OCI-LY7 (cell line): Measurements from ENCODE around the gene CXCL12. TPM values are rescaled to one million over a fixed set of nuclear protein-coding genes. Genes with fewer than 3 reads are reported as not detected.

Source experiments
- BruUV-seq: library from RNA; stranded (reverse); fragments of 400-500 nt; replicated peaks from 2 replicates; lab custom pipeline; 2021; lab: Mats Ljungman, UMichigan
- CTCF ChIA-PET: fragments of 300-600 bp; sonication (Branson Sonifier 250); formaldehyde crosslinking; loops from one replicate; lab custom pipeline; 2022; ENCODE audit warnings: antibody characterized with exemption; ENCODE audit not compliant: unreplicated experiment; lab: Charles Lee
- POLR2A ChIA-PET: fragments of 300-600 bp; sonication (Branson Sonifier 250); formaldehyde crosslinking; loops from one replicate; lab custom pipeline; 2022; ENCODE audit warnings: antibody characterized with exemption; lab: Charles Lee
- DNase-seq: peaks from one replicate; pipeline ENCODE4 v3.0.0-alpha.2; 2015; ENCODE audit warnings: low spot score
- H2AFZ ChIP-seq: fragments of 200-600 bp; sonication (generic), shearing (Covaris generic); 2 replicates; pipeline ENCODE4 v1.6.1; 2014; ENCODE audit warnings: mild to moderate bottlenecking, antibody characterized with exemption, low read length, moderate library complexity
- H3K27ac ChIP-seq: fragments of 200-600 bp; sonication (generic); 2 replicates; pipeline ENCODE4 v1.5.1; 2014; ENCODE audit warnings: mixed run types, low read depth, mild to moderate bottlenecking, moderate library complexity, low read length, inconsistent platforms; ENCODE audit not compliant: poor library complexity, severe bottlenecking
- H3K36me3 ChIP-seq: fragments of 200-600 bp; sonication (generic); 2 replicates; pipeline ENCODE4 v1.6.1; 2014; ENCODE audit warnings: mild to moderate bottlenecking, antibody characterized with exemption, low read length, moderate library complexity, mixed read lengths; ENCODE audit not compliant: insufficient read depth
- H3K4me1 ChIP-seq: fragments of 200-600 bp; sonication (generic); 2 replicates; pipeline ENCODE4 v1.5.1; 2014; ENCODE audit warnings: mild to moderate bottlenecking, low read length; ENCODE audit not compliant: insufficient read depth, poor library complexity, severe bottlenecking
- H3K4me2 ChIP-seq: fragments of 200-600 bp; sonication (generic); 2 replicates; pipeline ENCODE4 v1.6.1; 2014; ENCODE audit warnings: mild to moderate bottlenecking, low read length
- H3K4me3 ChIP-seq: fragments of 200-600 bp; sonication (generic); 2 replicates; pipeline ENCODE4 v1.5.1; 2014; ENCODE audit warnings: mild to moderate bottlenecking, low read depth, low read length; ENCODE audit not compliant: poor library complexity, severe bottlenecking
- H3K79me2 ChIP-seq: fragments of 200-600 bp; sonication (generic); 2 replicates; pipeline ENCODE4 v1.6.1; 2016; ENCODE audit warnings: low read depth, mild to moderate bottlenecking, low read length, moderate library complexity, mixed read lengths; ENCODE audit not compliant: insufficient read depth
- H3K9me2 ChIP-seq: fragments of 200-600 bp; sonication (generic); 2 replicates; pipeline ENCODE4 v1.6.1; 2016; ENCODE audit warnings: mild to moderate bottlenecking, low read length, mixed read lengths; ENCODE audit not compliant: insufficient read depth
- H3K9me3 ChIP-seq: fragments of 200-600 bp; sonication (generic); 2 replicates; pipeline ENCODE4 v1.6.1; 2014; ENCODE audit warnings: mild to moderate bottlenecking, mixed run types, low read length, mixed read lengths
- H4K20me1 ChIP-seq: fragments of 200-600 bp; sonication (generic); 2 replicates; pipeline ENCODE4 v1.6.1; 2014; ENCODE audit warnings: mild to moderate bottlenecking, antibody characterized with exemption, low read length, moderate library complexity, mixed read lengths; ENCODE audit not compliant: insufficient read depth
- EZH2phosphoT487 ChIP-seq: fragments of 200-600 bp; sonication (generic); IDR thresholded peaks from 2 replicates; pipeline ENCODE4 v1.6.1; 2018; ENCODE audit warnings: low read depth, borderline replicate concordance, mild to moderate bottlenecking, mixed run types, antibody characterized with exemption, low read length, moderate library complexity, mixed read lengths
- intact Hi-C: fragments of 100-400 bp; cut with micrococcal nuclease; formaldehyde crosslinking; loops from one replicate; pipeline ENCODE4 v1.10.0; 2022; ENCODE audit not compliant: unreplicated experiment
- total RNA-seq, 2 experiments: library from RNA; depleted of rRNA in 1 of 2; stranded (reverse); fragments of >200 nt in 1 of 2; shearing (Covaris generic) in 1 of 2; gene quantifications; 2 replicates each; pipeline ENCODE4 v1.2.3, GENCODE V29; 2014 to 2022
- TF ChIP-seq, protein P1 (sequence below): fragments of 200-600 bp; sonication (generic); conservative IDR thresholded peaks from 2 replicates; pipeline ENCODE4 v1.5.1; 2014; ENCODE audit warnings: mild to moderate bottlenecking, antibody characterized with exemption, low read length, moderate library complexity, mixed read lengths

Gene CXCL12
- total RNA-seq, 2 experiments from 2014 or later: not detected

DNA sequence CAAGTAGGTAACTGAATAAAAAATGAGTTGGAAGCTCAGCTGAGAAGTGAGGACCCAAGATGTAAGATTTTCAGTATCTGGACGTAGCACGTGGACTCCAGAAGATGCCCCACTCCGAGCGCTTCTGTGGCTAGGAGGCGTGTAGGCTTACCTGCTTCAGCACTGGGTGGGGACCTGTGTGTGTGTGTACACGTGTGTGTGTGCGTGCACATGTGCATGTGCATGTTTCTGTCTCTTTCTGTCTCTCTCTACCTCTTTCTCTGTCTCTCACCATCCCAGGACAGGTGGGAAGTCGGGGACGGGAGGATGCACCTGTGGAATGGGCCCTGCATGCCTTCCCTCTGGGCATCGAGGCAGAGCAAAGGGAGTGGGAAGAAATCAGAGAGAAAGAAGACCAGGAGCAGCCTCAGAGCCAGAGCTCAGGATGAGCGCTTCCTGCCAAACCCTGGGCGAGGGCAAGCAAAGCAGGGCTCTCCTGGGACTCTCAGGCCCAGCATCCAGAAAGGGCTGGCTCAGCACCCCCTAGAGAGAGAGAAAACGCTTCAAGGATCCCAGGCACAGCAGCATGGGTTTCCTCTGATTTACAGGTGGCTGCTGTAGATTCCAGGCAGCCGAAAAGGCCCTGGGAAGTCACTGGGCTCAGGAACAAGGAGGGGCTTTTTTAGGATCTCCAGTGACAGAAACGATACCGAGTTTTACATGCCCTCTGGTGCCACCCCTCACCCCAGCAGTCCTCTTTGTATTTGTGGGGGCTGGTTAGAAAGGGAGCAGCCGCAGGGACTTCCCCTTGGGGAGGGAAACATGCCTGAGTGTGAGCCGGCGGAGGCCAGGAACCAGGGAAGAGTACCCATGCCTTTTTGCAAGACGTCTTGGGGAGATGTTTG, 28.5 kb downstream of the CXCL12 start:
- Histone ChIP-seq H3K79me2 (no peaks in the 10 kb centered on the region), H3K4me2 (no peak overlapping the region), H3K36me3 (no peaks in the 10 kb centered on the region), H3K9me2 (no peaks in the 10 kb centered on the region), H3K27ac (no peak overlapping the region), H3K4me1 (no peaks in the 10 kb centered on the region), H4K20me1 (no peaks in the 10 kb centered on the region), H2AFZ (no peak overlapping the region), H3K4me3 (no peak overlapping the region), H3K9me3 (no peaks in the 10 kb centered on the region)
- no peak for DNase-seq
- POLR2A ChIA-PET: no interaction called here
- intact Hi-C loops: no loop called here
- no TSS peak for BruUV-seq
- no peak for TF ChIP-seq EZH2phosphoT487
- TF ChIP-seq, protein P1, sequence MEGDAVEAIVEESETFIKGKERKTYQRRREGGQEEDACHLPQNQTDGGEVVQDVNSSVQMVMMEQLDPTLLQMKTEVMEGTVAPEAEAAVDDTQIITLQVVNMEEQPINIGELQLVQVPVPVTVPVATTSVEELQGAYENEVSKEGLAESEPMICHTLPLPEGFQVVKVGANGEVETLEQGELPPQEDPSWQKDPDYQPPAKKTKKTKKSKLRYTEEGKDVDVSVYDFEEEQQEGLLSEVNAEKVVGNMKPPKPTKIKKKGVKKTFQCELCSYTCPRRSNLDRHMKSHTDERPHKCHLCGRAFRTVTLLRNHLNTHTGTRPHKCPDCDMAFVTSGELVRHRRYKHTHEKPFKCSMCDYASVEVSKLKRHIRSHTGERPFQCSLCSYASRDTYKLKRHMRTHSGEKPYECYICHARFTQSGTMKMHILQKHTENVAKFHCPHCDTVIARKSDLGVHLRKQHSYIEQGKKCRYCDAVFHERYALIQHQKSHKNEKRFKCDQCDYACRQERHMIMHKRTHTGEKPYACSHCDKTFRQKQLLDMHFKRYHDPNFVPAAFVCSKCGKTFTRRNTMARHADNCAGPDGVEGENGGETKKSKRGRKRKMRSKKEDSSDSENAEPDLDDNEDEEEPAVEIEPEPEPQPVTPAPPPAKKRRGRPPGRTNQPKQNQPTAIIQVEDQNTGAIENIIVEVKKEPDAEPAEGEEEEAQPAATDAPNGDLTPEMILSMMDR: no peak
- CTCF ChIA-PET: interaction anchor here (0.6 kb wide), 1 partner anchor 9 kb away, joined by 3 read pairs; no protein-coding TSS in a partner anchor

DNA sequence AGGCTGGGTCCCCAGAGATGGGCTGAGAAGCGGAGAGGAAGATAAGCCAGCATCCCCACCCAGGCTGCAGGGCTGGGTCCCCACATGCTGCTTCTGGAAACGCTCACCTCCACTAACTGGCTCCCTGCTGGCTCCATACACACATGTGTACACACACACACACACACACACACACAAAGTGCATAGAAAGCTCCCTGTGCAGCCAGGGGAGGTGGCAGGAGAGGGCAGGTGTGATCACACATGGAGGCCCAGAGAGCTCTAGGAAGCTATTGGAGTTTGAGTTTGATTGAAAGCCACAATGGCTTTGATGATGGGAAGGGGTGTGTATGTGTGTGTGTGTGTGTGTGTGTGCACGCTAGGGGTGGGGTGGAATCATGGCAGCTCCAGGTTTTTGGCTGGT, 29.3 kb downstream of the CXCL12 start:
- CTCF ChIA-PET: no interaction called here
- POLR2A ChIA-PET: no interaction called here

More for the DNA sequence above, 29.3 kb downstream of the CXCL12 start:
- H3K79me2 ChIP-seq: no peaks in the 10 kb centered on the region
- no peaks in the 10 kb centered on the region for H3K4me1 ChIP-seq
- no peak overlapping the region for H2AFZ ChIP-seq
- intact Hi-C loops: no loop called here
- no peaks in the 10 kb centered on the region for H4K20me1 ChIP-seq
- no TSS peak for BruUV-seq
- H3K4me2 ChIP-seq: no peak overlapping the region
- no peak for DNase-seq
- H3K9me2 ChIP-seq: no peaks in the 10 kb centered on the region
- H3K4me3 ChIP-seq: no peak overlapping the region
- no peaks in the 10 kb centered on the region for H3K36me3 ChIP-seq
- no peak for TF ChIP-seq EZH2phosphoT487
- TF ChIP-seq, protein P1: no peak
- H3K27ac ChIP-seq: no peak overlapping the region
- no peaks in the 10 kb centered on the region for H3K9me3 ChIP-seq
